Measurements from ENCODE around the gene MED13L. TPM values are rescaled to one million over a fixed set of nuclear protein-coding genes. Genes with fewer than 3 reads are reported as not detected.

MED13L gene
- total and polyA plus RNA-seq, 2 donors (not counting 3 experiments of a cell fraction or from before 2014, with no cell fraction given) = 27.4 to 93.6 TPM

DNA sequence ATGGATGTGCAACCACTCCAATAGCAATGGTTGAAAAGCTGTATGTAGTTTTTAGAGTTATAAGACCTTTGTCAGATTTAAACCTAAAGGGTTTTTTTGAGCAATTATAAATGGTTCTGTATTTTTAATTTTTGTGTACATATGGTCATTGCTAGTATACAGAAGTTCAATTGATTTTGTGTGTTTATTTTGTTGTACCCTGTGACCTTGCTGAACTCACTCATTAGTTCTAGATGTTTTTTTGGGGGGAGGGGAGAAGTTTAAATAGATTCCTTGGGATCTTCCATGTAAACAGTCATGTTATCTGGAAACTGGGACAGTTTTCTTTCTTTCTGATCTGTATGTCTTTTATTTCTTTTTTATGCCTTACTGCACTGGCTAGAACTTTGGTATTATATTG is 87.8 kb downstream of the MED13L start:
- Histone ChIP-seq H4K20me1 (replicated peaks; ENCODE audit: control insufficient read depth, extremely low read depth, insufficient read depth, low read length) (peaks cover 10% of the 10 kb centered on the region), H3K9ac (replicated peaks; ENCODE audit: extremely low read depth, insufficient read depth, low read length) (no peak overlapping the region), H3K27ac (ENCODE audit: insufficient read depth, low read depth, low read length) (no peak overlapping the region), H3K36me3 (ENCODE audit: control insufficient read depth in 2 of 2, extremely low read depth in 1 of 2, insufficient read depth in 2 of 2, low read length in 2 of 2) (no peaks in the 10 kb centered on the region), H3K27me3 (ENCODE audit: control insufficient read depth in 2 of 2, insufficient read depth in 2 of 2, low read length in 2 of 2) (no peaks in the 10 kb centered on the region), H3K4me1 (ENCODE audit: control insufficient read depth, extremely low read depth, insufficient read depth, low read length) (peaks cover 39% of the 10 kb centered on the region), H3K9me3 (replicated peaks; ENCODE audit: control insufficient read depth, insufficient read depth, low read length) (no peaks in the 10 kb centered on the region), H3K4me2 (ENCODE audit: insufficient read depth, low read length) (no peak overlapping the region), H2AFZ (ENCODE audit: low read depth, low read length) (no peak overlapping the region), H3K9me1 (replicated peaks; ENCODE audit: control insufficient read depth, extremely low read depth, insufficient read depth, low read length) (peaks cover 8% of the 10 kb centered on the region), H3K79me2 (ENCODE audit: control insufficient read depth, insufficient read depth, low read length) (peaks cover 71% of the 10 kb centered on the region), H3K4me3 (replicated peaks in 1 of 3; ENCODE audit: insufficient read depth in 1 of 3, low read depth in 1 of 3, low read length in 3 of 3) (no peak overlapping the region)
- CTCF ChIA-PET = no interaction called here
- FAIRE-seq (no peak), DNase-seq (ENCODE audit: low read depth, low spot score) (no peak)
- TF ChIP-seq POLR2AphosphoS5 (IDR thresholded peaks at IDR 0.05; ENCODE audit: insufficient read depth, low read depth, low read length) (no peak), CTCF (IDR thresholded peaks at IDR 0.05; ENCODE audit: extremely low read depth in 1 of 2, insufficient read depth in 1 of 2, low read depth in 1 of 2, low read length in 2 of 2) (no peak), POLR2A (IDR thresholded peaks at IDR 0.05; ENCODE audit: low read depth, low read length) (no peak), FOS (IDR thresholded peaks at IDR 0.05; ENCODE audit: borderline replicate concordance, insufficient read depth, low read length) (no peak), EZH2 (IDR thresholded peaks at IDR 0.05; ENCODE audit: borderline replicate concordance, low read depth, low read length, severe bottlenecking) (no peak), MYC (IDR thresholded peaks at IDR 0.05; ENCODE audit: low read depth, low read length) (no peak), MAX (IDR thresholded peaks at IDR 0.05; ENCODE audit: insufficient read depth, insufficient read length) (no peak), GATA2 (IDR thresholded peaks at IDR 0.05; ENCODE audit: insufficient read depth, insufficient read length, low read depth, low read length) (no peak), JUN (IDR thresholded peaks at IDR 0.05; ENCODE audit: borderline replicate concordance, insufficient read depth, insufficient read length, low read depth) (no peak)
- intact Hi-C loops (cut with micrococcal nuclease) (no loop called here), dilution Hi-C loops (cut with MboI; ENCODE audit: extremely low pct_ligation_motif_present, low sequenced_read_pairs) (no loop called here)
- BruUV-seq (replicated peaks) = no TSS peak
- POLR2A ChIA-PET = no interaction called here
